MM.1S (cell line): ENCODE results near the gene NDUFB11.

Experiments
- DNase-seq: peaks from one replicate; pipeline ENCODE4 v3.0.0-alpha.2; 2015
- H2AFZ ChIP-seq: fragments of 300-600 bp; sonication (generic); 2 replicates; pipeline ENCODE4 v1.6.0; 2016; ENCODE audit warnings: antibody characterized with exemption, low read length
- H3F3A ChIP-seq: fragments of 300-600 bp; sonication (generic); 2 replicates; pipeline ENCODE4 v1.6.1; 2016; ENCODE audit warnings: mild to moderate bottlenecking, antibody characterized with exemption, low read length, moderate library complexity, mixed read lengths; ENCODE audit not compliant: insufficient read depth
- H3K27ac ChIP-seq: fragments of 300-600 bp; sonication (generic); 2 replicates; pipeline ENCODE4 v1.5.1; 2016; ENCODE audit warnings: mild to moderate bottlenecking, low read length
- H3K27me3 ChIP-seq: fragments of 300-600 bp; sonication (generic); replicated peaks from 2 replicates; pipeline ENCODE4 v1.6.0; 2016; ENCODE audit warnings: low read length; ENCODE audit not compliant: insufficient read depth
- H3K36me3 ChIP-seq: fragments of 300-600 bp; sonication (generic); replicated peaks from 2 replicates; pipeline ENCODE4 v1.6.1; 2016; ENCODE audit warnings: mild to moderate bottlenecking, low read length, mixed read lengths; ENCODE audit not compliant: insufficient read depth
- H3K4me1 ChIP-seq: fragments of 300-600 bp; sonication (generic); 2 replicates; pipeline ENCODE4 v1.6.1; 2016; ENCODE audit warnings: low read length, mixed read lengths
- H3K4me2 ChIP-seq: fragments of 300-600 bp; sonication (generic); 2 replicates; pipeline ENCODE4 v1.6.0; 2016; ENCODE audit warnings: low read depth, low read length
- H3K4me3 ChIP-seq: fragments of 300-600 bp; sonication (generic); 2 replicates; pipeline ENCODE4 v1.5.1; 2016; ENCODE audit warnings: low read length, mixed read lengths
- H3K79me2 ChIP-seq: fragments of 300-600 bp; sonication (generic); 2 replicates; pipeline ENCODE4 v1.6.1; 2016; ENCODE audit warnings: mixed run types, low read length, mixed read lengths
- H3K9ac ChIP-seq: fragments of 300-600 bp; sonication (generic); 2 replicates; pipeline ENCODE4 v1.6.1; 2016; ENCODE audit warnings: low read length, mixed read lengths
- H3K9me2 ChIP-seq: fragments of 300-600 bp; sonication (generic); replicated peaks from 2 replicates; pipeline ENCODE4 v1.6.1; 2016; ENCODE audit warnings: mild to moderate bottlenecking, low read length, mixed read lengths; ENCODE audit not compliant: insufficient read depth
- H3K9me3 ChIP-seq: fragments of 300-600 bp; sonication (generic); replicated peaks from 2 replicates; pipeline ENCODE4 v1.6.1; 2016; ENCODE audit warnings: mild to moderate bottlenecking, low read length, mixed read lengths; ENCODE audit not compliant: insufficient read depth
- H4K20me1 ChIP-seq: fragments of 300-600 bp; sonication (generic); 2 replicates; pipeline ENCODE4 v1.6.1; 2016; ENCODE audit warnings: mild to moderate bottlenecking, low read length, moderate library complexity, mixed read lengths; ENCODE audit not compliant: insufficient read depth
- CTCF ChIP-seq: fragments of 300-600 bp; sonication (generic); IDR thresholded peaks from 2 replicates; pipeline ENCODE4 v1.5.1; 2016; ENCODE audit warnings: antibody characterized with exemption, low read length, mixed read lengths
- EZH2 ChIP-seq: fragments of 300-600 bp; sonication (generic); optimal IDR thresholded peaks from 2 replicates; pipeline ENCODE3; 2017; ENCODE audit warnings: low read depth, mild to moderate bottlenecking, antibody characterized with exemption, low read length, mixed read lengths
- EZH2phosphoT487 ChIP-seq: fragments of 300-600 bp; sonication (generic); IDR thresholded peaks from 2 replicates; pipeline ENCODE4 v1.6.1; 2018; ENCODE audit warnings: antibody characterized with exemption, low read length

The NDUFB11 gene

GRCh38 chrX:47168495-47169073 lies 24.1 kb upstream of the NDUFB11 start:
- no peak overlapping the region for H2AFZ ChIP-seq
- H3K9ac ChIP-seq: no peak overlapping the region
- H3K9me2 ChIP-seq: no peaks in the 10 kb centered on the region
- H3K4me1 ChIP-seq: no peaks in the 10 kb centered on the region
- DNase-seq: no peak
- no peaks in the 10 kb centered on the region for H3K9me3 ChIP-seq
- no peaks in the 10 kb centered on the region for H3F3A ChIP-seq
- H3K79me2 ChIP-seq: peaks cover 42% of the 10 kb centered on the region
- H4K20me1 ChIP-seq: no peaks in the 10 kb centered on the region
- TF ChIP-seq EZH2phosphoT487 (no peak), CTCF (no peak), EZH2 (no peak)
- no peak overlapping the region for H3K4me3 ChIP-seq
- no peaks in the 10 kb centered on the region for H3K36me3 ChIP-seq
- H3K27ac ChIP-seq: no peak overlapping the region
- no peaks in the 10 kb centered on the region for H3K27me3 ChIP-seq
- H3K4me2 ChIP-seq: no peak overlapping the region

- no peak overlapping the region for H3K4me3 ChIP-seq
- no peak for DNase-seq
- no peaks in the 10 kb centered on the region for H4K20me1 ChIP-seq
- no peak overlapping the region for H3K4me2 ChIP-seq
- no peaks in the 10 kb centered on the region for H3K9me2 ChIP-seq
- H3K27ac ChIP-seq: no peak overlapping the region
- H3K4me1 ChIP-seq: no peaks in the 10 kb centered on the region
- H3K79me2 ChIP-seq: peaks cover 61% of the 10 kb centered on the region
- no peak overlapping the region for H3K9ac ChIP-seq
- H3K27me3 ChIP-seq: no peaks in the 10 kb centered on the region
- H3F3A ChIP-seq: no peaks in the 10 kb centered on the region
- no peaks in the 10 kb centered on the region for H3K36me3 ChIP-seq
- H3K9me3 ChIP-seq: no peaks in the 10 kb centered on the region
- no peak for TF ChIP-seq EZH2
- no peak for TF ChIP-seq EZH2phosphoT487
- no peak for TF ChIP-seq CTCF
- no peak overlapping the region for H2AFZ ChIP-seq
These were observed 21.6 kb upstream of the NDUFB11 start for GRCh38 chrX:47166126-47166525.

DNA sequence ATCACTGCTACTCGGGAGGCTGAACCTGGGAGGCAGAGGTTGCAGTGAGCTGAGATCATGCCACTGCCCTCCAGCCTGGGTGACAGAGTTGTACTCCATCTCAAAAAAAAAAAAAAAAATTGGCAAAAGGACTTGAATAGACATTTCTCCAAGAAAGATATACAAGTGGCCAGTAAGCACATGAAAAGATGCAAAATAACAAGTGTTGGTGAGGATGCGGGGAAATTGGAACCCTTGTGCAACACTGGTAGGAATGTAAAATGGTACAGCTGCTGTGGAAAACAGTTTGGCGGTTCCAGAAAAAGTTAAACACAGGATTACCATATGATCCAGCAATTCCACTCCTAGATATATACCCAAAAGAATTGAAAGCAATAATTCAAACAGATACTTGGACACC lies 19.9 kb upstream of the NDUFB11 start:
- H3K9me3 ChIP-seq: no peaks in the 10 kb centered on the region

More for the DNA sequence above, 19.9 kb upstream of the NDUFB11 start:
- H4K20me1 ChIP-seq: no peaks in the 10 kb centered on the region
- TF ChIP-seq CTCF: no peak
- no peak for TF ChIP-seq EZH2
- TF ChIP-seq EZH2phosphoT487: no peak
- no peak overlapping the region for H3K27ac ChIP-seq
- no peaks in the 10 kb centered on the region for H3K27me3 ChIP-seq
- no peak overlapping the region for H2AFZ ChIP-seq
- H3K9me2 ChIP-seq: no peaks in the 10 kb centered on the region
- H3K4me3 ChIP-seq: no peak overlapping the region
- peaks cover 74% of the 10 kb centered on the region for H3K79me2 ChIP-seq
- H3K9ac ChIP-seq: no peak overlapping the region
- DNase-seq: no peak
- H3K4me1 ChIP-seq: no peaks in the 10 kb centered on the region
- no peak overlapping the region for H3K4me2 ChIP-seq
- no peaks in the 10 kb centered on the region for H3F3A ChIP-seq
- no peaks in the 10 kb centered on the region for H3K36me3 ChIP-seq
